Measurements from ENCODE around the gene DPP6.

Gene DPP6

GRCh38 chr7:154942691-154943090 is 890.5 kb downstream of the DPP6 start:
- ChIA-PET CTCF (interaction anchor here (1.6 to 4.1 kb wide), 3 partner anchors 10 to 401 kb away, joined by 7 to 24 read pairs (median 17); no protein-coding TSS in a partner anchor), POLR2A (no interaction called here)
- H3K4me3 ChIP-seq (ENCODE audit: low read depth, low read length): no peak overlapping the region
- no peak for TF ChIP-seq CTCF (IDR thresholded peaks at IDR 0.05; ENCODE audit: insufficient read depth, low read length, missing control alignments)
- no peak for DNase-seq (ENCODE audit: low read depth, low spot score)
